Ramos (cell line): ENCODE data around the gene PRR14L.
"Not testable (repeated sequence)": the region's sequence is repeated elsewhere in the genome, so short reads cannot be mapped to it uniquely, and the experiment has no call there.

Experiments used
- in situ Hi-C: fragments of 300-500 bp; cut with MboI; formaldehyde crosslinking; loops from one replicate; pipeline ENCODE4 v1.14.3; 2022; ENCODE audit warnings: low sequenced_read_pairs; ENCODE audit not compliant: unreplicated experiment

Gene PRR14L

DNA sequence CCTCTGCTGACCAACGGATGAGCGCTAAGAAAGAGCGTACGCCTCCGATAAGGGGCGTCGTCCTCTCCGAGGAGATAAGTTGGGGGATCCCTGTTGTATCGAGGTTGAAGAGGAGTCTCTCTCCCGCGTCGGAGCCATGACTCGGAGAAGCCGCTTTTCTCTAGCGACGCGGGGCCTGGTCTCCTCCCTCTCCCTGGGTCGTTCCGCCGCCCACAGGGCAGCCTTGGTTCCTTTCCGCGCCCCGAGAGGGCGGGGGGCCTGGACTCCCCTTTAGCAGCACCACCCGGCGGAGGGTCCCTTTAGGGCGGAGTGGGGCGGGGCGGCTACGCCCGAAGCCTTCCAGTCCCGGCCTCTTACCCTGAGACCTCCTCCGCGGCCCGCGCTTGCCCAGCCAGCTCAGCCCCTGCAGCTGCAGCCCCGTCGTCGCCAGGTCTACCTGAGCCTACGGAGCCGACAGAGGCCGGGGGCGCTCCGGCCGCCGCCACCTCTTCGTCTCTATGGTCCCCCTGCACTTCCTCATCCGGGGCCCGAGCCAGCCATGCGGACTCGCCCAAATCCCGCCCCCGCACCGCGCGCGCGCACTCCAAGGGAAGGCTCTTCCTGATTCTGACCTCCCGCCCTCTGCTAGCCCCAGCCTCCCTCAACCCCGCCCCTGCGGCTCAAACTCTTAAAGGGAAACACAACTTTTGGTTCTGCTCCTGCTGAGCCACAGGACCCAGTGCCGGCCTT is at the start of gene PRR14L:
PRR14L (minus strand) TSS at position 497 of the 729 bp plus-strand sequence. CDS start 11,272 bp downstream, outside the sequence.
- in situ Hi-C loops: no loop called here

- in situ Hi-C loops: not testable (repeated sequence)
Observed at GRCh38 chr22:31799358-31799757, 49.4 kb upstream of the PRR14L start.

- in situ Hi-C loops: no loop called here
Observed at GRCh38 chr22:31790240-31790639, 40.3 kb upstream of the PRR14L start.

DNA sequence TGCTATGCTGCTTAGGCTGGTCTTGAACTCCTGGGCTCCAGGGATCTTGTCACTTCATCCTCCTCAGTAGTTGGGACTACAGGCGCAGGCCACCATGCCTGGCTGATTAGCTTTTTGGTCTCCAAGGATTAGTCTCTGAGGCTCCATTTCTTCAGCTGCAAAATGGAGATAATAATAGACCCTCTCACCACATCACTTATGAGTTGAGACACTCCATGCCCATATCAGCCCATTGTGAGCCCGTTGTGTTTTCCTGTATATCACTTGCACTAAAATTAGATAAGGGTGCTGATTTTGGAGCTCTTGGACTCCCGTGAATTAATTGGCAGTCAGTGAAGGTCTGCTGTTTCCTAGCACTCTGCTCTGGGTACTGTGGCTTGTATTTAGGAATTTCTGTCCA is 39.9 kb upstream of the PRR14L start:
- in situ Hi-C loops: no loop called here

DNA sequence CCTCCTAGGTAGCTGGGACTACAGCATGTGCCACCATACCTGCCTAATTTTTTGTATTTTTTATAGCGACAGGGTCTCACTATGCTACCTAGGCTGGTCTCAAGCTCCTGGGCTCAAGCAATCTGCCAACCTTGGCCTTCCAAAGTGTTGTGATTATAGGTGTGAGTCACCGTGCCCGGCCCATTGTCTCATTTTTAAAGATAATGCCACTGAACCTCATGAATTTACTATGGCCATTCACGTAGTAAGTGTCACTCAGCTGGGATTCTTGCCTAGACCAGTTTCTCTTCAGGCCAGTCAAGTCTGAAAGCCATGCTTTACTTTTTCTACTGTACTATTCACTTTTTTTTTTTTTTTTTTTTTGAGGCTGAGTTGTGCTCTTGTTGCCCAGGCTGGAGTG is 26.3 kb upstream of the PRR14L start:
- in situ Hi-C loops: no loop called here

GRCh38 chr22:31773416-31773815 is 23.5 kb upstream of the PRR14L start:
- in situ Hi-C loops: no loop called here

- in situ Hi-C loops: no loop called here
Observed at GRCh38 chr22:31768422-31769059, 18.6 kb upstream of the PRR14L start.

GRCh38 chr22:31764785-31765184 is 14.9 kb upstream of the PRR14L start:
- in situ Hi-C loops: no loop called here

DNA sequence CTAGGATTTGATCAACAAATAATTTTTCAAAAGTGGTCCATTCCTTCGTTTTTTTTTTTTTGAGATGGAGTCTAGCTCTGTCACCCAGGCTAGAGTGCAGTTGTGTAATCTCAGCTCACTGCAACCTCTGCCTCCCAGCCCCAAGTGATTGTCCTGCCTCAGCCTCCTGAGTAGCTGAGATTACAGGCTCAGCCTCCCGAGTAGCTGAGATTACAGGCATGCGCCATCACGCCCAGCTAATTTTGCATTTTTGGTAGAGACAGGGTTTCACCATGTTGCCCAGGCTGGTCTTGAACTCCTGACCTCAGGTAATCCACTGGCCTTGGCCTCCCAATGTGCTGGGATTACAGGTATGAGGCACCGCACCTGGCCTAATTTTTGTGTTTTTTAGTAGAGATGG is 8.9 kb upstream of the PRR14L start:
- in situ Hi-C loops: not testable (repeated sequence)

DNA sequence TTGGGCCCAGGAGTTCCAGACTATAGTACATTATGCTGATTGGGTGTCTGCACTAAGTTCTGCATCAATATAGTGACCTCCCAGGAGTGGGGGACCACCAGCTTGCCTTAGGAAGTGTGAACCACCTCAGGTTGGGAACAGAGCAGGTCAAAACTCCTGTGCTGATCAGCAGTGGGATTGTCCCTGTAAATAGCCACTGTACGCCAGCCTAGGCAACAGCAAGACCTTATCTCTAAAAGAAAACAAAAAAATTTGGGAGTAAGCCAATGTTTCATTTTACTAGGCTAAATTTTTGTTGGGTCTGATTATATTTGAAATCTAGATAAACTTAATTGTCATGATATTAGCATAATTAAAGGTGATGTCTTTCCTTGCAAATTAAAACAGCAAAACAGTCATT is 7.3 kb upstream of the PRR14L start:
- in situ Hi-C loops: no loop called here

GRCh38 chr22:31754813-31755212 is 4.9 kb upstream of the PRR14L start:
- in situ Hi-C loops: no loop called here

DNA sequence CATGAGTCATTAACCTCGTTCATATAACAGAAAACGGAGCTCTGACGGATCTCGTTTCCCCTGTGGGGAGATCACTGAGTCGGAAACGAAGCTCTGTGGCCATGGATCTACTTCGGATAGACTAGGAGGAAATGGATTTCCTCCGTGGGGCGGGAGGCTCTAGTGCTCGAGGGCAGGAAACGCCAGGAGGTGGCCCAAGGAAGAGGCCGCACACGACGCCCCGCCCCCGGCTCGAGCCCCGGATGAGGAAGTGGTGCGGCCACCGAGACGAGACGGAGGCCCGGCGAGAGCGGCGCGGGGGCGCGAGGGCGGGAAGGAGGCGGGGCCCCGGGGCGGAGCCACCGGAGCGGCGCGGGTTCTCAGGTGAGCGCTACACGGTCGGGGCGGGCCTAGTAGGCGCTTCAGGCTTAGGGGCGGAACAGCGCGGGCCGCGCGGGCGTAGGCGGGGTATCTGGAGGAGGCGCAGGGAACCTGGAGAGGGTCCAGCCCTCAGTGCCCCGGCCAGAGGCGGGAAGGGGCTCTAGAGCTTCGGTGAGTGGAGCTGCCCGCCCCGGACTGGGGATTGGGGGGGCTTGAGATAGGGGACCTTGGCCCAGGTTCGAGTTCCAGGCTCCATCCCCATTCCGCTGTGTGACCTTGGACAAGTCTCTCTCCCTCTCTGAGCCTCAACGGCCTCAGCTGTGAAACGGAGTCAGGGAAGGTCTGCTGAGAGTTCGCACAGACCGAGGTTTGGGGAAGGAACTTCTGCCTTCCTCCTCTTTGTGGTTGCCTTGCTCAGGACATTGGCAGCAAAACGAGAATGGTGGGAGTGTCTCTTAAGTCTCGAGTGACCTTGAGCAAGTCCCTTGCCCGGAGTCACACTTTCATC is 3.9 kb upstream of the PRR14L start, which contains the start of gene DEPDC5:
DEPDC5 (plus strand) TSS at position 386 of the 868 bp plus-strand sequence. CDS start 903 bp downstream, outside the sequence.
- in situ Hi-C loops: no loop called here

DNA sequence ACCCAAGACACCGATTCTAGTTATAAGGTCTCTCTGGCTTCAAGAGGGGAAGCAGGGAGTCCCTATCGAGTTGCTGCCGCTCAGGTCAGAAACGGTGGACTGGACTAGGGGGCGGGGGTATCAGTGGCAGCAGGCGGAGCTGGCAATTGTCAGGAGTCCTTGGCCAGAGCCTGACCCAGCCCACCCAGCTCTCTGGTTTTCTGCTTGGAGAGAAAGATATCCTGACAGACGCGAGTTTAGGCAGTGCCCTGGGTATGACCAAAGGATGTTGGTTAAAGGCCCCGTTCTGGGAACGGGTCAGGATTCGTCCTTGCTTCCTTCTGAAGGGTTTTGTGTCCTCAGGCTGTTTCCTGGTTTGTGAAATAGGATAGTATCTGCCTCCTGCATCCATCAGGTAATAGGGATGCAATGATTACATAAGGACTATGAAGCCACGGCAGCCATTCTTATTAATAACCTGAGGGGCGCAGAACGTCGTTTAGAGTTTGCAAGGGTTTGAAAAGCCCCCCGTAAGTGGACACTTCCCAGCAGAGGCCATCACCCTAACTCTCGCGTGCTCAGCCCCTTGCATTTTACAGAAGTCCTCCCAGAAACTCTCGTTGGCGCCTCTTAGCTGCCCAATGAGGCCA is 3.2 kb upstream of the PRR14L start:
- in situ Hi-C loops: no loop called here

DNA sequence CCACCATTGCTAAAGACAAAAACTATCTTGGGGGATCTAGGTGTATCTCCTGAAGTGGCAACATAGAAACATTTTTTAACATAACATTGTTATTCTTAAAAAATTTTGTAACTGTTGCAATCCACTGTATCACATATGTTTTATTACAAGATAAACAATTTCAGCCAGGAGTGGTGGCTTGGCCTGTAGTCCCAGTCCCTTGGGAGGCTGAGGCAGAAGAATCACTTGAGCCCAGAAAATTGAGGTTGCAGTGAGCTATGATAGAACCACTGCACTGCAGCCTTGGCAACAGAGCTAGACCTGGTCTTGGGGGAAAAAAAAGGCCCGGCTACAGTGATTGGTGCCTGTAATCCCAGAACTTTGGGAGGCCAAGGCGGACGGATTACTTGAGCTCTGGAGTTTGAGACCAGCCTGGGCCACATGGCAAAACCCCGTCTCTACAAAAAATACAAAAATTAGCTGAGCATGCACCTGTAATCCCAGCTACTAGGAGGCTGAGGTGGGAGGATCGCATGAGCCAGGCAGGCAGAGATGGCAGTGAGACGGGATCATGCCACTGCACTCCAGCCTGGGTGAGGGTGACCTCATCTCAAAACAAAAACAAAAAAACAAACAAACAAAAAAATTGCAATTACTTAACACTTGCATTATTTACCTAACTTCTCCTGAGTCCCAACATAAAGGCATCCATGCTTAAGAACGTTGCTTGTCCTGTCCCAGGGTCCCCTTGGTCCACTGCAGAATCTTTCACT is 2.3 kb upstream of the PRR14L start:
- in situ Hi-C loops: no loop called here

DNA sequence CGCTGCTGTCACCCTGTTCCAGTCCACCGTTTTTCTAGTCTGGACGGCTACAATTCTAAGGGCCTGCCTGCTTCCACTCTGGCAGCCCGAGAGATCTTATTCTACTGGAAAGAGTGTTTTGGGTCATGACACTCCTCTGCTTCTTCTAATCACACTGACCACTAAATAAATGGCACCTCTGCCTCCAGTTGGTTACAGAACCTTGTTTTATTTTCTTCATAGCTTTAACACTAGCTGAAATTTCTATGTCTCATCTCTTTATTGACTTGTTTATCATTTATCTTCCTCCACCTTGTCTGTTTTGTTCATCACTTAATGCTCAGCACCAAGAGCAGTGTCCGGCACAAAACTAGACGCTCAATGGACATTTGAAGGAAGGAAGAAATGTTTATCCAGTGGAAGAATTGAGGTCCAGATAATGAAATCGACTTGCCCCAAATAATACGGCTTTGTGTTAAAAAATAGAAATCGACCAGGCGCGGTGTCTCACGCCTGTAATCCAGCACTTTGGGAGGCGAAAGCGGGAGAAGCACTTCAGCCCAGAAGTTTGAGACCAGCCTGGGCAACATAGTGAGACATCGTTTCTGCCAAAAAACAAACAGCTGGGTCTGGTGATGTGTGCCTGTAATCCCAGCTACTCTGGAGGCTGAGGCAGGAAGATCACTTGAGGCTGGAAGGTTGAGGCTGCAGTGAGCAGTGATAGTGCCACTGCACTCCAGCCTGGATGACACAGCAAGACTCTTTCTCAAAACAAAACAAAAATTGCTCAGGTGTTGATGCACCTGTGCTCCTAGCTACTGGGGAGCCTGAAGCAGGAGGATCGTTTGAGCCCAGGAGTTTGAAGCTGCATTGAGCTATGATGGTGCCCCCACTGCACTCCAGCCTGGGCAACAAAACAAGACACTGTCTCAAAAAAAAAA is 693 bp upstream of the PRR14L start:
- in situ Hi-C loops: no loop called here

- in situ Hi-C loops: no loop called here
Observed at GRCh38 chr22:31748490-31748889, 1.4 kb downstream of the PRR14L start.

DNA sequence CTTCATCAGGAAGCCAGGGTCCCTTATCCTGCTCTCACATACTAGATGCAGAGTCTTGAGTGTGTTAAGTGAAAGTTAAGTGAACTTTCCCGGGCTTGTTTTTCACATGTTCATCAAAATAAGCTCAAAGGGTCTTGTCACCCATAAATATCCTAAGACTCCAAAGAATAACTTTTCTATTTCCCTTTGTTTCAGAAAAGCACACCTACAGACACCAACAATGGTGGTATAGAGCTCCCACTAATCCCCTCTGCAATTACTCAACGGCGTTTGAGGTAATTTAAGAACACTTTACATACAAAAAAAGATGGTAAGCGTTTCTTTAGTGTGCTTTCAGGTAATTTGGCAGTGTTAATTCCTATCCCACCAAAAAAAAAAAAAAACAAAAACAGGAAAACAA is 2.5 kb downstream of the PRR14L start:
- in situ Hi-C loops: no loop called here

- in situ Hi-C loops: no loop called here
Observed at GRCh38 chr22:31743871-31744270, 6.1 kb downstream of the PRR14L start.

GRCh38 chr22:31742682-31743081 is 7.2 kb downstream of the PRR14L start:
- in situ Hi-C loops: no loop called here
